DMS79 treated with DMSO at 0.1 percent for 48 hours (cell line): ENCODE measurements around the gene CHRD.

Experiments used
- DNase-seq: peaks from one replicate; lab custom pipeline; 2025; lab: John Stamatoyannopoulos, UW

CHRD gene

DNA sequence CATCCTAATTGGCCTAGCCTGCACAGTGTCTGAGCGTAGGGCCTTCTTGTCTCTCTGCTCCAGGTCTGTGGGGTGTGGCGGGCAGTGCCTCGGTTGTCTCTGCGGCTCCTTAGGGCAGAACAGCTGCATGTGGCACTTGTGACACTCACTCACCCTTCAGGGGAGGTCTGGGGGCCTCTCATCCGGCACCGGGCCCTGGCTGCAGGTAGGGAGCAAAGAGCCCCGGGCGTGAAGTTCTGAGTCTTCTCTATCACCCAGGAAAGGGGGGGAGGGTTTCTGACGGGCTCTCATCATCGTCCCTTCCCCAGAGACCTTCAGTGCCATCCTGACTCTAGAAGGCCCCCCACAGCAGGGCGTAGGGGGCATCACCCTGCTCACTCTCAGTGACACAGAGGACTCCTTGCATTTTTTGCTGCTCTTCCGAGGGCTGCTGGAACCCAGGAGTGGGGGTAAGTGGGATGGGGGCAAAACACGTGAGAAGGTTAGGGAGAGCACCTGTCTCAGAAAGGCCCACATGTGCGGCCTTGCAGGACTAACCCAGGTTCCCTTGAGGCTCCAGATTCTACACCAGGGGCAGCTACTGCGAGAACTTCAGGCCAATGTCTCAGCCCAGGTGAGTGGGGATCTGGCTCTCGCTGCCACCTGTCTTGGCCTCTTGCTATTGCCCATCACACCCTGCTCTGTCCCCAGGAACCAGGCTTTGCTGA, 2.6 kb downstream of the CHRD start:
- no peak for DNase-seq

DNA sequence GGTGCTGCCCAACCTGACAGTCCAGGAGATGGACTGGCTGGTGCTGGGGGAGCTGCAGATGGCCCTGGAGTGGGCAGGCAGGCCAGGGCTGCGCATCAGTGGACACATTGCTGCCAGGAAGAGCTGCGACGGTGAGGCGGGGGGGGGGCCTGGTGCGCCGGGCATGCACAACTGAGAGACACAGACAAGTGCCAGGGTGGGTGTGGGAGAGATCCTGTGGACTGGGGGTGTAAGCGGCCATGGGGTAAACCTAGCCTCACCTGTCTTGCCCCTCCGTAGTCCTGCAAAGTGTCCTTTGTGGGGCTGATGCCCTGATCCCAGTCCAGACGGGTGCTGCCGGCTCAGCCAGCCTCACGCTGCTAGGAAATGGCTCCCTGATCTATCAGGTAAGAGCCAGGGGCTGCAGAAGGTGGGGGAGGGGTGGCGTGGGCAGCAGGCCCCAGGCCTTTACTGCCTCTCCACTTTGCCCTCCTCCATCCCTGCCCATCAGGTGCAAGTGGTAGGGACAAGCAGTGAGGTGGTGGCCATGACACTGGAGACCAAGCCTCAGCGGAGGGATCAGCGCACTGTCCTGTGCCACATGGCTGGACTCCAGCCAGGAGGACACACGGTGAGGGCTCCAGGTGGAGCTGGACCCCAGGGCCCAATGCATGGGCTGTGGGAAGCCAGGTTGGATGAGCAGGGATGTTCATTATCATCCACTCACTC, 3.3 kb downstream of the CHRD start:
- DNase-seq, result no peak

DNA sequence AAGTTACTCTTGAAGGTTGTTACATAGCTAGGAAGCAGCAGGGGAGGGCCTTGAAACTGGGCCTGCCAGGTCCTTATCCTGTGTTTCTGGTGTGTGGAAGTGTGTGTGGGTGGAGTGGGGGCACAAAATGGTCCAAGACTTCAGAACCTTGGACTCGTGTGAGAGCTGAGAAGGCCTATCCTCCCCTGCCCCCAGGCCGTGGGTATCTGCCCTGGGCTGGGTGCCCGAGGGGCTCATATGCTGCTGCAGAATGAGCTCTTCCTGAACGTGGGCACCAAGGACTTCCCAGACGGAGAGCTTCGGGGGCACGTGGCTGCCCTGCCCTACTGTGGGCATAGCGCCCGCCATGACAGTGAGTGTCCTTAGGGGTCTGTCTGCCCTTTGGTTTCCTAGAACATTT, 4.5 kb downstream of the CHRD start:
- DNase-seq, result no peak

DNA sequence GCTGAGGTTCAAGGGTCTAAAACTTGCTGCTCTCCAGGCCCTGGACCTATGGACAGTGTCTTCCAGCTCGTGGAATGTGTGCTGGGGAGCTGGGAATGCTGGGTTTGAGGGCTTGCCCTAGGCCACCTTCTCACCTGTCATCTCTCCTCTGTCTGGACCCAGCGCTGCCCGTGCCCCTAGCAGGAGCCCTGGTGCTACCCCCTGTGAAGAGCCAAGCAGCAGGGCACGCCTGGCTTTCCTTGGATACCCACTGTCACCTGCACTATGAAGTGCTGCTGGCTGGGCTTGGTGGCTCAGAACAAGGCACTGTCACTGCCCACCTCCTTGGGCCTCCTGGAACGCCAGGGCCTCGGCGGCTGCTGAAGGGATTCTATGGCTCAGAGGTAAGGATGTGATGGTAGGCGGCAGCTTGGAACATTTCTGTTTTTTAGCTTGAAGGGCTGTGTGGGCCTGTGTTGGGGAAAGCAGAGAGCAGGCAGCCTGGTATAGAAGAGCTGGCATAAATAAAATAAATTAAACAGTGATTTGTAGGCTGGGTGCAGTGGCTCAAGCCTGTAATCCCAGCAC, 5.1 kb downstream of the CHRD start:
- no peak for DNase-seq

DNA sequence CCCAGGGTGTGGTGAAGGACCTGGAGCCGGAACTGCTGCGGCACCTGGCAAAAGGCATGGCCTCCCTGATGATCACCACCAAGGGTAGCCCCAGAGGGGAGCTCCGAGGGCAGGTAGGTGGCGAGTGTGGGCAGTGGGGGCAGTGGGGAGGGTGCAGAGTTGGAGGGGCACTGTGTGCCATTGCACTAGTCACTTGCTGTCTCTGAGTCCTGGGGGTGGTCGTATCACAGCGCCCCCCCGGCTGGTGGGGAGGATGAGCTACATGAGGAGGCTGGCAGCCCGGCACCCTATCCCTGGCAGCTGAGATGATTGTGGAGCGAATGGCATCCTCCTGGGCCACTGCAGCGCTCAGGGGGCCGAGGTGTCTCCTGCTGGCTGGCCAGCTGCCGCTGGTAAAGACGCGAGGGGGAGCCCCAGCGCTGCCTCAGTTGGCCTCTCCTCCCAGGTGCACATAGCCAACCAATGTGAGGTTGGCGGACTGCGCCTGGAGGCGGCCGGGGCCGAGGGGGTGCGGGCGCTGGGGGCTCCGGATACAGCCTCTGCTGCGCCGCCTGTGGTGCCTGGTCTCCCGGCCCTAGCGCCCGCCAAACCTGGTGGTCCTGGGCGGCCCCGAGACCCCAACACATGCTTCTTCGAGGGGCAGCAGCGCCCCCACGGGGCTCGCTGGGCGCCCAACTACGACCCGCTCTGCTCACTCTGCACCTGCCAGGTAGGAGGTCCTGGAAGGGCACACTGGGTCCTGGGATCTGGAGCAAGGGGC, 6.4 kb downstream of the CHRD start:
- no peak for DNase-seq

GRCh38 chr3:184387174-184387714, 7.4 kb downstream of the CHRD start:
- no peak for DNase-seq

GRCh38 chr3:184388164-184388935, 8.5 kb downstream of the CHRD start:
- DNase-seq, result no peak

DNA sequence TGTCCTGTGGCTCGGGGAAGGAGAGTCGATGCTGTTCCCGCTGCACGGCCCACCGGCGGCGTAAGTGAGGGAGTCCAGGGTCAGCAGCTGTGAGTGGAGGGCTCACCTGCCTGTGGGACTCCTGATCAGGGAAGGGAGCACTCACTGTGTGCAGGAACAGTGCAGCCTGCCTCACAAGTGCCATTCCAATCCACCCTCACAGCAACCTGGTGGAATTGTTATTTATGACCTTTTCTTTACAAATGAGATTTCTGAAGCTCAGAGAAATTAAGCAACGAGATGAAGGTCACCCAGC, 9.0 kb downstream of the CHRD start:
- no peak for DNase-seq

GRCh38 chr3:184389384-184389783, 9.5 kb downstream of the CHRD start:
- DNase-seq, result no peak

- no peak for DNase-seq
Observed at GRCh38 chr3:184389935-184390528, 10.2 kb downstream of the CHRD start.

DNA sequence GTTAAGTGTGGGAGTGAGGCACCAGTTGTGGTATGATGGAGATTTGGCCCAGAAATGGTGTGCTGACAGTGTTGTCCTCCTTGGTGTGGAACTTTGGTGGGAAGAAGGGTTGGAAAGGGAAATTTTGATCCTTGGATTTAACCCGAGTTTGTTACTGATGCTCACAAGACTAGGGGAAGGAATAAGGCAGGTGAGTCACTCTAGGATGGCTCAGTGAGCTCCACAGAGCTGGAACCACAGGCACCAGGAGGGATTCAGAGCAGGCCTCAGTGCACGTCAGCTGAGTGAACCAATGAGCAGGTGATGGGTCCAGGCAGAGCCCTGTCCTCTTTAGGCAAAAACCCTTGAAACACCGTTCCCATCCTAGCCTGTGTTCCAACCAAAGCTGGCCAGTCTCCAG, 11.4 kb downstream of the CHRD start:
- DNase-seq, result no peak

GRCh38 chr3:184395320-184395660, 15.4 kb downstream of the CHRD start:
- DNase-seq, result no peak

GRCh38 chr3:184399410-184399809, 19.6 kb downstream of the CHRD start:
- no peak for DNase-seq

GRCh38 chr3:184405075-184406030, 25.5 kb downstream of the CHRD start:
- DNase-seq, result no peak

DNA sequence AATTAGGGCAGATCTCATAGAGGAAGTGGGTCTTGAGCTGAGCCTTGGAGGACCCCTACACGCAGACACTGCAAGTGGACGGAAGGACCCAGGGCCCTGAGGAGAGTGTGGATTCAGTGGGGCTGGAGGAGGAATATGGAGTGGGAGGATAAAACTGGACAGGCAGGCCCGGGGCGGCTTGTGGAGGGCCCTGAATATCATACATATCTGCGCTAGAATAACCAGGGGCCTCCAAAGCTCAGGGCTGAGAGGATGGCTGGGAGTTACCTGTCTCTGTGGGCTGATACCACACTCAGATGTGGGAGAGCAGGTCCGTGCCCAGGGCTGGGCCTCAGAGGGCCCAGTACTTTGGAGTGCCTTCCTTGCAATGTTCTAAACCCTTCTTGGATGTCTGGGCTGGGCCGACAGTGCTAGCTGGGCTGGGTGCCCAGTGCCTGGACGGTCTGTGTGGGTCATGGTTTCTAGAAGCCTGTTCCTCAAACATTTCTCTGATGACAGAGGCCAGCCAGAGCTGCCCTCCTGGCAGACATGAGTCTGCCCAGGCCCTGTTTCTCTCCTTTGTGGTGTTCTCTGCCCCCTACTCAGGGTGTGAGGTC, 29.6 kb downstream of the CHRD start:
- no peak for DNase-seq

- no peak for DNase-seq
Observed at GRCh38 chr3:184409946-184410500, 30.2 kb downstream of the CHRD start.

DNA sequence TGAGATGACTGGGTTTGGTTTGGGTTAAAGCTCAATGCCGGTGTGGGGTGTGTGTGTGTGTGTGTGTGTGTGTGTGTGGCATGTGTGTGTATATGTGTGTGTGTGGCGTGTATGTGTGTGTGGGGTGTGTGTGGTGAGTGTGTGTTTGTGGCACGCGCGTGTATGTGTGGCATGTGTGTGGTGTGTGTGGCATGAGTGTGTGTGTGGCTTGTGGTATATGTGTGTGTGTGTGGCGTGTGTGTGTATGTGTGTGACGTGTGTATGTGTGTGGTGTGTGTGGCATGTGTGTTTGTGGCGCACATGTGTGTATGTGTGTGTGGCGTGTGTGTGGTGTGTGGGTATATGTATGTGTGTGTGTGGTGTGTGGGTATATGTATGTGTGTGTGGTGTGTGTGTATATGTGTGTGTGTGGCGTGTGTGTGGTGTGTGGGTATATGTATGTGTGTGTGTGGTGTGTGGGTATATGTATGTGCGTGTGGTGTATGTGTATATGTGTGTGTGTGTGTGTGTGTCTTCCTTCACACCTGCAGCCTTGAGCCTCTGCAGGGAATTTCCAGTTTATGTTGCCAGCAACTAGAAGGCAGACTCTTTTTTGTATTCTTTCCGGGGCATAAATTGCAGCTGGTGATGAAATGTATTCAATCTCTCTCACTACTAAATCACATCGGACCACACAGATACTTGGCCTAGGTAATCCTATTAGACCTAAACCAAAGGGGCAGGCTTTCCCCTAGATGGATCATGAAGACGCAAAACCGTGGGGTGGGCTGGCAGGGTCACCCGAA, 34.8 kb downstream of the CHRD start:
- no peak for DNase-seq

- DNase-seq, result no peak
Observed at GRCh38 chr3:184415203-184415490, 35.3 kb downstream of the CHRD start.
